Measurements from ENCODE around the gene FOSB. TPM values are rescaled to one million over a fixed set of nuclear protein-coding genes. Genes with fewer than 3 reads are reported as not detected.

FOSB gene
- total RNA-seq, 1 donor = 0.81 TPM

GRCh38 chr19:45471111-45471930 lies 3.5 kb downstream of the FOSB start:
- no peak overlapping the region for H3K4me3 ChIP-seq (ENCODE audit: low read depth, low read length)
- TF ChIP-seq CTCF (IDR thresholded peaks at IDR 0.05; ENCODE audit: insufficient read depth, low read length) = no peak
- DNase-seq (ENCODE audit: low read depth) = no peak

GRCh38 chr19:45471931-45472562 lies 4.3 kb downstream of the FOSB start:
- H3K4me3 ChIP-seq (ENCODE audit: low read depth, low read length) = no peak overlapping the region
- DNase-seq (ENCODE audit: low read depth) = no peak
- TF ChIP-seq CTCF (IDR thresholded peaks at IDR 0.05; ENCODE audit: insufficient read depth, low read length) = no peak

- no peak for DNase-seq (ENCODE audit: low read depth)
- no peak for TF ChIP-seq CTCF (IDR thresholded peaks at IDR 0.05; ENCODE audit: insufficient read depth, low read length)
- H3K4me3 ChIP-seq (ENCODE audit: low read depth, low read length) = no peak overlapping the region
Measured at GRCh38 chr19:45472563-45473366, 5.0 kb downstream of the FOSB start.

GRCh38 chr19:45473367-45473681 lies 5.5 kb downstream of the FOSB start:
- DNase-seq (ENCODE audit: low read depth) = no peak
- TF ChIP-seq CTCF (IDR thresholded peaks at IDR 0.05; ENCODE audit: insufficient read depth, low read length) = no peak
- no peak overlapping the region for H3K4me3 ChIP-seq (ENCODE audit: low read depth, low read length)

- no peak overlapping the region for H3K4me3 ChIP-seq (ENCODE audit: low read depth, low read length)
- no peak for DNase-seq (ENCODE audit: low read depth)
- TF ChIP-seq CTCF (IDR thresholded peaks at IDR 0.05; ENCODE audit: insufficient read depth, low read length) = no peak
Measured at GRCh38 chr19:45473682-45474605, 6.1 kb downstream of the FOSB start.
